Measurements from ENCODE around the gene PITPNM1. TPM values are rescaled to one million over a fixed set of nuclear protein-coding genes. Genes with fewer than 3 reads are reported as not detected.

The PITPNM1 gene
- polyA plus RNA-seq, 1 donor (not counting 4 experiments of a cell fraction or from before 2014, with no cell fraction given), result 15.9 TPM

DNA sequence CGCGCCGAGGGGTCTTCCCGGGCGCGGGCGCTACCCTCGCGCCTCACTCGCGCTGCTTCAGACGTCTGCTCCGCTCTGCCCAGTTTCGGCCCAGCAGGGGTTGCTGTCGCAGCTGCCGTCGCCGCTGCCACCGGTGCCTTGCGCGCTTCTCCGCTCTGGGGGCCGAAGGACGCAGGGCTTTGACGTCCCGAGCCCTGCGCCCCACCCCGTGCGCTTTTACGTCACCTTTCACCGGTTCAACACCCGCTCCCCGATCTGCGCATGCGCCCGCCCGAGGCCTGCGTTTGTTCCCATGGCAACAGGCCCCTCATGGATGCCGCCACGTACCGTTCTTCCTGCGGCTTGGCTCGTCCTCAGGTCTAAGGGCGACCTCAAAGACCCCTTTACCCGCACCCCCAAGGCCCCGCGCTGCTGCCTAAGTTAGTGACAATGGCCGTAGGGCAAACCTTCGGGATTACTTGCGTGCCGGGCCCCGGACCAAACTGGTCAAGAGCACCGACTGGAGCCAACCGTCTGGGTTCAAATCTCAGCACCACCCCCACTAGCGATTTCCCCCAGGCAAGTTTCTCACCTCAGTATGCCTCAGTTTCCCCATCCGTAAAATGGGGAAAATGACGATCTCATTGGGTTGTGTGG, 3.4 kb upstream of the PITPNM1 start:
- no peaks in the 10 kb centered on the region for H4K20me1 ChIP-seq (ENCODE audit: control insufficient read depth, extremely low read depth, insufficient read depth, low read length)
- H3K4me2 ChIP-seq (ENCODE audit: control insufficient read depth, extremely low read depth, insufficient read depth, low read depth, low read length), result peak overlapping the region; percentile 87
- no peak for FAIRE-seq
- H3K9me1 ChIP-seq (ENCODE audit: control insufficient read depth, extremely low read depth, insufficient read depth, low read length), result no peaks in the 10 kb centered on the region
- H3K4me1 ChIP-seq (ENCODE audit: control insufficient read depth, extremely low read depth, insufficient read depth, low read length), result peaks cover 27% of the 10 kb centered on the region
- peak overlapping the region; percentile 94 for H2AFZ ChIP-seq (ENCODE audit: control insufficient read depth, low read length)
- DNase-seq (ENCODE audit: low read depth, low spot score), result peak; percentile 75
- H3K79me2 ChIP-seq (ENCODE audit: control insufficient read depth, insufficient read depth, low read length), result peaks cover 13% of the 10 kb centered on the region
- TF ChIP-seq, protein P1, sequence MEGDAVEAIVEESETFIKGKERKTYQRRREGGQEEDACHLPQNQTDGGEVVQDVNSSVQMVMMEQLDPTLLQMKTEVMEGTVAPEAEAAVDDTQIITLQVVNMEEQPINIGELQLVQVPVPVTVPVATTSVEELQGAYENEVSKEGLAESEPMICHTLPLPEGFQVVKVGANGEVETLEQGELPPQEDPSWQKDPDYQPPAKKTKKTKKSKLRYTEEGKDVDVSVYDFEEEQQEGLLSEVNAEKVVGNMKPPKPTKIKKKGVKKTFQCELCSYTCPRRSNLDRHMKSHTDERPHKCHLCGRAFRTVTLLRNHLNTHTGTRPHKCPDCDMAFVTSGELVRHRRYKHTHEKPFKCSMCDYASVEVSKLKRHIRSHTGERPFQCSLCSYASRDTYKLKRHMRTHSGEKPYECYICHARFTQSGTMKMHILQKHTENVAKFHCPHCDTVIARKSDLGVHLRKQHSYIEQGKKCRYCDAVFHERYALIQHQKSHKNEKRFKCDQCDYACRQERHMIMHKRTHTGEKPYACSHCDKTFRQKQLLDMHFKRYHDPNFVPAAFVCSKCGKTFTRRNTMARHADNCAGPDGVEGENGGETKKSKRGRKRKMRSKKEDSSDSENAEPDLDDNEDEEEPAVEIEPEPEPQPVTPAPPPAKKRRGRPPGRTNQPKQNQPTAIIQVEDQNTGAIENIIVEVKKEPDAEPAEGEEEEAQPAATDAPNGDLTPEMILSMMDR (optimal IDR thresholded peaks at IDR 0.05 in 1 of 3, IDR thresholded peaks at IDR 0.05 in 1 of 3, conservative IDR thresholded peaks at IDR 0.05 in 1 of 3; ENCODE audit: extremely low read depth in 1 of 3, insufficient read depth in 2 of 3, low read length in 3 of 3), result no peak
- TF ChIP-seq EZH2 (IDR thresholded peaks at IDR 0.05; ENCODE audit: low read length), result no peak
- H3K9me3 ChIP-seq (ENCODE audit: control insufficient read depth, low read depth, low read length), result no peaks in the 10 kb centered on the region
- peak overlapping the region; percentile 90 for H3K9ac ChIP-seq (ENCODE audit: control insufficient read depth, extremely low read depth, insufficient read depth, low read length)
- H3K36me3 ChIP-seq (ENCODE audit: control insufficient read depth in 2 of 2, extremely low read depth in 1 of 2, insufficient read depth in 2 of 2, low read length in 2 of 2), result no peaks in the 10 kb centered on the region
- peak overlapping the region; percentile 93 for H3K27ac ChIP-seq (ENCODE audit: control insufficient read depth, insufficient read depth, low read length)
- H3K4me3 ChIP-seq (ENCODE audit: control insufficient read depth in 2 of 3, extremely low read depth in 1 of 3, insufficient read depth in 2 of 3, low read depth in 1 of 3, low read length in 3 of 3), result peak overlapping the region; percentile 80 to 89 (median 83)
- no peaks in the 10 kb centered on the region for H3K27me3 ChIP-seq (ENCODE audit: control insufficient read depth, extremely low read depth, insufficient read depth, low read length)
- dilution Hi-C loops (cut with MboI; ENCODE audit: extremely low pct_ligation_motif_present, low sequenced_read_pairs), result no loop called here

DNA sequence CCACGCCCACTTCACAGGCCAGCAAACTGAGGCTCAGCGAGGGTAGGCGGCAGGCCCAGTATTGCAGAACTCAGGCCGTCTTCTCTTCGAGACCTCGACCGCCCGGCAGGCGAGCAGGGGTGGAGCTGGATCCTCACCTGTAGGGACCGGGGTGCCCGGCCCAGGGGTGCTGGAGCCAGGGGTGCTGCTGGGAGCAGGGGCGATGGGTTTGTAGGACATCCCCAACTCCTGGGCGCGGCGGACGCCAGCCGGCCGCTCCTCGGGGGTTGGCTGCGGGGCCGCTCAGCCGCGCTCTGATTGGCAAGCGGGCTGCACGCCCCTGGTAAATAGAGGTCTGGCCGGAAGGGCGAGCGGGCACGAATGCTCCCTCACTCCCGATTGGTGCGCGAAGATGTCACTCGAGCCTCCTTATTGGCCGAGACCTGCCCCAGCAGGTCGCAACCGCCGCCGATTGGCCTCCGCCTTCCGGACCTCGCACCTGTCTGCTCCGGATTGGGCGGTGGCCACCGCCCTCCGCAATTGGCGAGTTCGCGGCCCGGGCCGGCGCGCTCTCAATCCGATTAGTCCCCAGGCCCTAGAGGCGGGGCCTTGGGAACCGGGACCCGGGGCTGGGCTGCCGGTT, 2.8 kb upstream of the PITPNM1 start, which contains the start of gene CDK2AP2:
CDK2AP2 (minus strand) TSS at position 299 of the 622 bp plus-strand sequence; CDS start at position 219, 80 bp downstream.
- peak within 1 kb of the TSS; percentile 94 for H2AFZ ChIP-seq (ENCODE audit: control insufficient read depth, low read length)
- dilution Hi-C loops (cut with MboI; ENCODE audit: extremely low pct_ligation_motif_present, low sequenced_read_pairs), result no loop called here
- peaks cover 27% of the 10 kb centered on the region for H3K4me1 ChIP-seq (ENCODE audit: control insufficient read depth, extremely low read depth, insufficient read depth, low read length)
- DNase-seq (ENCODE audit: low read depth, low spot score) (peak; percentile 96), FAIRE-seq (peak; percentile 68)
- H3K79me2 ChIP-seq (ENCODE audit: control insufficient read depth, insufficient read depth, low read length), result peaks cover 15% of the 10 kb centered on the region
- H3K27me3 ChIP-seq (ENCODE audit: control insufficient read depth, extremely low read depth, insufficient read depth, low read length), result no peaks in the 10 kb centered on the region
- H3K4me2 ChIP-seq (ENCODE audit: control insufficient read depth, extremely low read depth, insufficient read depth, low read depth, low read length), result peak within 1 kb of the TSS; percentile 87
- no peaks in the 10 kb centered on the region for H3K9me3 ChIP-seq (ENCODE audit: control insufficient read depth, low read depth, low read length)
- H3K36me3 ChIP-seq (ENCODE audit: control insufficient read depth in 2 of 2, extremely low read depth in 1 of 2, insufficient read depth in 2 of 2, low read length in 2 of 2), result no peaks in the 10 kb centered on the region
- H3K9ac ChIP-seq (ENCODE audit: control insufficient read depth, extremely low read depth, insufficient read depth, low read length), result peak within 1 kb of the TSS; percentile 90
- peak within 1 kb of the TSS; percentile 83 to 89 (median 88) for H3K4me3 ChIP-seq (ENCODE audit: control insufficient read depth in 2 of 3, extremely low read depth in 1 of 3, insufficient read depth in 2 of 3, low read depth in 1 of 3, low read length in 3 of 3)
- no peaks in the 10 kb centered on the region for H3K9me1 ChIP-seq (ENCODE audit: control insufficient read depth, extremely low read depth, insufficient read depth, low read length)
- no peak for TF ChIP-seq EZH2 (IDR thresholded peaks at IDR 0.05; ENCODE audit: low read length)
- TF ChIP-seq, protein P1 (optimal IDR thresholded peaks at IDR 0.05 in 1 of 3, IDR thresholded peaks at IDR 0.05 in 1 of 3, conservative IDR thresholded peaks at IDR 0.05 in 1 of 3; ENCODE audit: extremely low read depth in 1 of 3, insufficient read depth in 2 of 3, low read length in 3 of 3), result no peak
- H3K27ac ChIP-seq (ENCODE audit: control insufficient read depth, insufficient read depth, low read length), result peak within 1 kb of the TSS; percentile 93
- no peaks in the 10 kb centered on the region for H4K20me1 ChIP-seq (ENCODE audit: control insufficient read depth, extremely low read depth, insufficient read depth, low read length)
